ENCODE measurements around the gene ZNF282.
A peak's percentile ranks its signal among the peaks of the same experiment; 100 is the strongest.

DNA sequence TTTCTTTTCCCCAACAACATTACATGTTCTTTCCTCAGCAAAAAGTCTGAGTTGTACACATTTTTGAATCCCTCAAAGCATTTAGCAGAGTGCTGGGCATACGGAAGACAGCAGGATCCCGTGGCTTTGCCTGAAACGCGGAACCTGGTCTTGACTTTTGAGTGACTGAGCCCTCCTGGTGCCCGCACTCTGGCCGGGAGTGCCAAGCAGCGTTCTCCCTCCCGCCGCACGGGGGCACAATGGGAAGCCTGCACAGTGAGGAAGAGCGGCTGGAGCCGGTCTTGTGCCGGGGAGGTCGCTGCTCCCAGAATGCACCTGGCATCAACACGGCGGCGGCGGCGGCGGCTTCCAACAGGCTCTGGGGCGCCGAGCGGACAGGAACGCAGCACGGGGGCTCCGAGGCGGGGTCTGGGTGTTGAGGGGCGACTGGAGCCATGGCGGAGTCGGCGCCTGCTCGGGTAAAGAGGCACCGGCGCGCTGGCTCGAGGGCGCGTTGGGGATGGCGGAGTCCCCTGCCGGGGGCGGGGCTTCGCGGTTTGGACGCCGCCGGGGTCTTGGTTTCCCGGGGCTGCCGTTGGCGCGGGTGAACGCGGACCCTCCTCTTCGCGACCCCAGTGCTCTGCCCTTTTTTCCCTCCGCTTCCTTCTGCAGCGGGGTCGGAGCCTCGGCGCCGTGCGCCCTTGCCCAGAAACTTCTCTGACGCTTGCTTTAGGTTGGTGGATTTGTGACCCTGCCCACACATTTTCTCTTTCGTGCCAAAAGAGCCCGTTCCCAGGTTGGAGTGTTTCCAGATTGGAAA lies 44.2 kb downstream of the ZNF282 start, which contains the start of gene ZNF212:
- no peak for TF ChIP-seq EZH2 (IDR thresholded peaks at IDR 0.05; ENCODE audit: insufficient read depth, low read length)
- TF ChIP-seq, protein P1, sequence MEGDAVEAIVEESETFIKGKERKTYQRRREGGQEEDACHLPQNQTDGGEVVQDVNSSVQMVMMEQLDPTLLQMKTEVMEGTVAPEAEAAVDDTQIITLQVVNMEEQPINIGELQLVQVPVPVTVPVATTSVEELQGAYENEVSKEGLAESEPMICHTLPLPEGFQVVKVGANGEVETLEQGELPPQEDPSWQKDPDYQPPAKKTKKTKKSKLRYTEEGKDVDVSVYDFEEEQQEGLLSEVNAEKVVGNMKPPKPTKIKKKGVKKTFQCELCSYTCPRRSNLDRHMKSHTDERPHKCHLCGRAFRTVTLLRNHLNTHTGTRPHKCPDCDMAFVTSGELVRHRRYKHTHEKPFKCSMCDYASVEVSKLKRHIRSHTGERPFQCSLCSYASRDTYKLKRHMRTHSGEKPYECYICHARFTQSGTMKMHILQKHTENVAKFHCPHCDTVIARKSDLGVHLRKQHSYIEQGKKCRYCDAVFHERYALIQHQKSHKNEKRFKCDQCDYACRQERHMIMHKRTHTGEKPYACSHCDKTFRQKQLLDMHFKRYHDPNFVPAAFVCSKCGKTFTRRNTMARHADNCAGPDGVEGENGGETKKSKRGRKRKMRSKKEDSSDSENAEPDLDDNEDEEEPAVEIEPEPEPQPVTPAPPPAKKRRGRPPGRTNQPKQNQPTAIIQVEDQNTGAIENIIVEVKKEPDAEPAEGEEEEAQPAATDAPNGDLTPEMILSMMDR (IDR thresholded peaks at IDR 0.05; ENCODE audit: insufficient read depth, low read depth, low read length) = peak; percentile 71

Data from astrocyte (in vitro differentiated cells and primary cell).